BJ (cell line): ENCODE data around the gene GNS. TPM values are rescaled to one million over a fixed set of nuclear protein-coding genes. Genes with fewer than 3 reads are reported as not detected.

Source experiments
- CTCF ChIA-PET: fragments of 350-600 bp; formaldehyde crosslinking; extraction: SDS; loops from one replicate; lab custom pipeline; 2021; ENCODE audit warnings: antibody characterized with exemption, inconsistent platforms; lab: Yijun Ruan, JAX
- POLR2A ChIA-PET: fragments of 300-600 bp; sonication (Branson Sonifier 250); formaldehyde crosslinking; extraction: SDS; loops from one replicate; lab custom pipeline; 2021; ENCODE audit warnings: antibody characterized with exemption; lab: Charles Lee
- DNase-seq: peaks from one replicate; pipeline ENCODE4 v3.0.0-alpha.2; 2011; ENCODE audit warnings: low read depth
- H3K27me3 ChIP-seq: 2 replicates; pipeline ENCODE4 v1.6.0; 2011; ENCODE audit warnings: low read length; ENCODE audit not compliant: control insufficient read depth, insufficient read depth
- H3K36me3 ChIP-seq: 2 replicates; pipeline ENCODE4 v1.5.1; 2011; ENCODE audit warnings: low read length; ENCODE audit not compliant: control insufficient read depth, insufficient read depth
- H3K4me3 ChIP-seq: 2 replicates; pipeline ENCODE4 v1.5.1; 2011; ENCODE audit warnings: low read depth, mild to moderate bottlenecking, control low read depth, low read length
- CTCF ChIP-seq: IDR thresholded peaks from 2 replicates; pipeline ENCODE4 v1.5.1; 2011; ENCODE audit warnings: low read depth, mild to moderate bottlenecking, control low read depth, inconsistent platforms, low read length, moderate library complexity; ENCODE audit not compliant: insufficient read depth
- polyA plus RNA-seq: library from polyadenylated mRNA; depleted of rRNA; stranded (reverse); fragments of >200 nt; gene quantifications from 2 replicates; pipeline ENCODE4 v1.2.3, GENCODE V29; 2011

The GNS gene
- polyA plus RNA-seq, 1 experiment: 100 TPM

GRCh38 chr12:64681200-64682052, 77.8 kb downstream of the GNS start:
- no peak for DNase-seq
- POLR2A ChIA-PET: no interaction called here

GRCh38 chr12:64680235-64680634, 79.0 kb downstream of the GNS start:
- no peaks in the 10 kb centered on the region for H3K27me3 ChIP-seq
- ChIA-PET POLR2A (interaction anchor here (0.8 kb wide), 1 partner anchor 12 kb away, joined by 3 read pairs; no protein-coding TSS in a partner anchor), CTCF (interaction anchor here (2.6 kb wide), 1 partner anchor 18 kb away, joined by 9 read pairs; no protein-coding TSS in a partner anchor)
- H3K36me3 ChIP-seq: no peaks in the 10 kb centered on the region
- no peak for TF ChIP-seq CTCF
- no peak overlapping the region for H3K4me3 ChIP-seq
- DNase-seq: no peak

More at GRCh38 chr12:64681200-64682052, 77.8 kb downstream of the GNS start:
- H3K27me3 ChIP-seq: no peaks in the 10 kb centered on the region
- peaks cover 1% of the 10 kb centered on the region; the same call in 1 of the 2 replicates for H3K36me3 ChIP-seq
- TF ChIP-seq CTCF: no peak
- H3K4me3 ChIP-seq: no peak overlapping the region
- CTCF ChIA-PET: interaction anchor here (1.4 to 2.1 kb wide), 3 partner anchors 11 to 132 kb away, joined by 3 to 6 read pairs (median 6); no protein-coding TSS in a partner anchor

- Histone ChIP-seq H3K27me3 (no peaks in the 10 kb centered on the region), H3K36me3 (no peaks in the 10 kb centered on the region), H3K4me3 (no peak overlapping the region)
- POLR2A ChIA-PET: interaction anchor here (0.8 kb wide), 1 partner anchor 12 kb away, joined by 3 read pairs; no protein-coding TSS in a partner anchor
- no peak for TF ChIP-seq CTCF
- CTCF ChIA-PET: interaction anchor here (0.9 to 2.6 kb wide), 2 partner anchors 18 to 129 kb away, joined by 3 to 9 read pairs; no protein-coding TSS in a partner anchor
- DNase-seq: no peak
Observed at GRCh38 chr12:64679487-64680001, 79.7 kb downstream of the GNS start.

- ChIA-PET CTCF (interaction anchor here (0.7 to 2.6 kb wide), 2 partner anchors 19 to 129 kb away, joined by 3 to 9 read pairs; no protein-coding TSS in a partner anchor), POLR2A (no interaction called here)
- Histone ChIP-seq H3K27me3 (no peaks in the 10 kb centered on the region), H3K36me3 (no peaks in the 10 kb centered on the region), H3K4me3 (no peak overlapping the region)
- no peak for DNase-seq
- no peak for TF ChIP-seq CTCF
Observed at GRCh38 chr12:64678835-64679234, 80.4 kb downstream of the GNS start.

GRCh38 chr12:64678248-64678647, 81.0 kb downstream of the GNS start:
- no peak for TF ChIP-seq CTCF
- DNase-seq: no peak
- Histone ChIP-seq H3K27me3 (no peaks in the 10 kb centered on the region), H3K36me3 (no peaks in the 10 kb centered on the region), H3K4me3 (no peak overlapping the region)
- POLR2A ChIA-PET: no interaction called here
- CTCF ChIA-PET: interaction anchor here (0.7 to 2.6 kb wide), 2 partner anchors 20 to 129 kb away, joined by 3 to 9 read pairs; no protein-coding TSS in a partner anchor
